Activated naive CD4-positive, alpha-beta T cell treated with Interleukin-2 at 50 U/mL for 16 hours (primary cell): ENCODE measurements around the gene TSPYL4.

Source experiments
- DNase-seq: peaks from one replicate; pipeline ENCODE4 v3.0.0-alpha.2; 2020

TSPYL4 gene

DNA sequence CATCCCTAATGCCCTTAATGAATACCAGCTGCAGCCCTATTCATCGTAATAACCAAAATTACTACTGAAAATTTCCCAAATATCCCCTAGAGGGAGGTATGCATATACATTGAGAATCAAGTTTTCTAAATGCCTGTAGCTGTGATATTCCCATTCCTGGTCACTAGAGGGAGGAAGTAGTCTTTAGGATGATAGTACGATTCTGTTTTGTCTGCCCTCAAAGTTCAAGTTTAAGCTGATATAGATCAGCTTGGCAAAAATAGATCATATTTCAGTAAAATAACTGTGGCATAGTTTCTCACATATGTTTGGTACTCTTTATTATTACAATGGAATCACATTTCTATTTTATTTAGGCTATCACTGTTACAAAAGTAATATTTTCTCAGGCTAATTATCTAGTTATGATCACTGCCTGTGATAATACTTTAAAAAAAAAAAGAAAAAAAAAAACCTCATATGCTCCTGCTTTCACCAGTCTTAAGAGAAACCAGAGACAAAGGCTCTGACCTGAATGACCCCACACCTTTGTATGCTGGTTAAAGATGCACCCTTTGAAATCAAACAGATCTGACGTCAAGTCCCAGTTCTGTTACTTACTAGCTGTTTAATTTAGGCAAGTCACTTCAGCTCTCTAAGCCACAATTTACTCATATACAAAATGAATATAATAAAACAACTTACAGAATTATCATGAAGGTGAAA lies 14.9 kb upstream of the TSPYL4 start:
- no peak for DNase-seq

GRCh38 chr6:116267836-116268588 lies 14.1 kb upstream of the TSPYL4 start:
- DNase-seq, result no peak

DNA sequence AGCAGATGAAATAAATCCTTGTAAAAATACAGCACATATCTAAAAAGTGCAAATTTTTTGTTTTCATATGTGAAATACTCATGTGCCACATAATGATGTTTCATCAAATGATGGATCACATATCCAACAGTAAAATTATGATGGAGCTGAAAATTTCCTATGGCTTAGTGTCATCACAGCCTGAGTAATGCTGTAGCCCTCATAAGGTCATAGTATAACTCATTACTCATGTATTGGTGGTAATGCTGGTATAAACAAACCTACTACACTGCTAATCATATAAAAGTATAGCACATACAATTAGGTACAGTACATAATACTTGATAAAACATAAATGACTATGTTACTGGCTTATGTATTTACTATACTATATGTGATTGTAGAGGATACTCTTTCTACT lies 12.9 kb upstream of the TSPYL4 start:
- no peak for DNase-seq

- no peak for DNase-seq
Measured at GRCh38 chr6:116265041-116265829, 11.4 kb upstream of the TSPYL4 start.

GRCh38 chr6:116263353-116263752 lies 9.5 kb upstream of the TSPYL4 start:
- DNase-seq, result no peak

DNA sequence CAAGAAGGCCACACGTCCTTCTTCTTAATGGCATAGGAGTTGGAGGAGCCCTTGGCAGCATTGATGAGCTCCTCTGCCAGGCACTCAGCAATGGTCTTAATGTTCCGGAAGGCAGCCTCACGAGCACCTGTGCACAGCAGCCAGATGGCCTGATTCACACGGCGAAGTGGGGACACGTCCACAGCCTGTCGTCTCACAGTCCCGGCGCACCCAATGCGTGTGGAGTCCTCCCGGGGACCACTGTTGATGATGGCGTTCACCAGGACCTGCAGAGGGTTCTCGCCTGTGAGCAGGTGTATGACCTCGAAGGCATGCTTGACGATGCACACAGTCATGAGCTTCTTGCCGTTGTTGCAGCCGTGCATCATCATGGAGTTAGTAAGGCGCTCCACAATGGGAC lies 4.6 kb upstream of the TSPYL4 start:
- DNase-seq, result no peak

- no peak for DNase-seq
Measured at GRCh38 chr6:116256694-116257093, 2.8 kb upstream of the TSPYL4 start.

GRCh38 chr6:116255246-116255800 lies 1.4 kb upstream of the TSPYL4 start:
- no peak for DNase-seq

GRCh38 chr6:116254297-116255056 lies 602 bp upstream of the TSPYL4 start:
- DNase-seq, result no peak

DNA sequence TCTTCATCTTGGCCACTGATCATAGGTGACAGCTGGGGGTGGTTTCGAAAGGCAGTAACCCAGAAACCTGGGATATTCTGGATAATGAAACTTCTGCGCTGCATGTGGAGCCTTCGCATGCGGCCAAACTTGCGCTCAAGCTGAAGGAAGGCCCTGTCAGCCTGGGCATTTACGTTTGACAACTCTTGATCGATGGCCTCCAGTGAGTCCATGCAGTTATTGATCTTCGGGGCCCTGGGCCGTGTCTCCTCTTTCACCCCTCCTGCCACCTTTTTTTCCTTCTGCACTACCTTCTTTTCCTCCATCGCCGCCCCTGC lies 729 bp downstream of the TSPYL4 start:
- no peak for DNase-seq

DNA sequence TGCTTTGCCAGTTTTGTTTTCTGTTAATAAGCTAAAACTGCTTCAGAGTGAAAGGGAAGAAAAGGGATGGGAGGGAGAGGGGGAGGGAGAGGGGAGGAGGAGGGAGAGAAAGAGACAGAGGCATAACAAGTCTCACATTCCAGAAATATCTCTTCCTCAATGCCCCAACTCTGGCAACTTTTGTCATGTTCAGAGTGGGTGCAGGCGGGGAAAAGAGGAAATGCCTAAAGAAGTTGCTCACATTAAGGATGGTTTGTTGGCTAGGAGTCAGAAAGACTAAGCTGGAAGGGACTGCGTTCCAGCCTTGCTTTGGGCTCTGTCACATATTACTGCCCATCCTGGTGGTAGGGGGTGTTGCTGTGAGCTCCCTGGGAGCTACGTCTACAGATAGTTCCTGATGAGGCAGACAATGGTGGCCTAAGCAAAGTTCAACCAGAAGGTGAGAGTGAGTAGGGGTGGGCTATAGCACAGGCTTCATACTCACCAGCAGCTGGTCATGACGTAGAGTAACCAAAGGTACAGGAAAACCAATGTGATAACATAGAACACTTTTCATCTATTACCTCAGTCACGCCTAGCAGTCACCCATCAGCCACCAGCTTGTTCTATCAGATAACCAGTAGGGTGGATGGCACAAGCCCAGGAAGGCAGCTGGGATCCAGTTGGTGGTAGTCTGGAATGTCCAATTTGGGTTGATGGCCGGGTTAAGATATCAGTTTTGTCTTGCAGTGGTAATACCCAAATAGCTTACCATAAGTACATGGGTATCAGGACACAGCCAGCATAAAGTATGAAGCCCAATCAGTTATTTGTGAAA lies 2.1 kb downstream of the TSPYL4 start:
- DNase-seq, result no peak

- no peak for DNase-seq
Measured at GRCh38 chr6:116248577-116248976, 5.3 kb downstream of the TSPYL4 start.

GRCh38 chr6:116247285-116247684 lies 6.6 kb downstream of the TSPYL4 start:
- no peak for DNase-seq

DNA sequence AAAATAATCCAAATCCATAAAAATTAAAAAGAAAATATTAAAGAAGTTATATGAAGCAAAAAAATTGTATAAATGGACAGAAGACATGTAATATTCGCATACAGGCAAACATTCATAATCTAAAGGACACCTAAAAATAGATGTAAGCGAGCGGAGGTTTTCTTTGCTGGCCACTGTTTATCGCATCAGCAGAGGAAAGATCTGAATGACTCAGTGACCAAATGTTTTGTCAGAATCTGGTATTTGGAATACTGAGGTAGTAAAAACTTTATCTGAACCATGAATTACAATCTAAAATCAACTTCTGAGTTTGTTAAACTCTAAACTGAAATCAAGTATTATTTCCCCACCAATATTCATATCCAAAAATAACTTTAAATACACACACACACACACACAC lies 7.8 kb downstream of the TSPYL4 start:
- no peak for DNase-seq

- DNase-seq, result no peak
Measured at GRCh38 chr6:116244284-116244683, 9.6 kb downstream of the TSPYL4 start.

- no peak for DNase-seq
Measured at GRCh38 chr6:116239856-116240255, 14.0 kb downstream of the TSPYL4 start.

- DNase-seq, result no peak
Measured at GRCh38 chr6:116239256-116239655, 14.6 kb downstream of the TSPYL4 start.

DNA sequence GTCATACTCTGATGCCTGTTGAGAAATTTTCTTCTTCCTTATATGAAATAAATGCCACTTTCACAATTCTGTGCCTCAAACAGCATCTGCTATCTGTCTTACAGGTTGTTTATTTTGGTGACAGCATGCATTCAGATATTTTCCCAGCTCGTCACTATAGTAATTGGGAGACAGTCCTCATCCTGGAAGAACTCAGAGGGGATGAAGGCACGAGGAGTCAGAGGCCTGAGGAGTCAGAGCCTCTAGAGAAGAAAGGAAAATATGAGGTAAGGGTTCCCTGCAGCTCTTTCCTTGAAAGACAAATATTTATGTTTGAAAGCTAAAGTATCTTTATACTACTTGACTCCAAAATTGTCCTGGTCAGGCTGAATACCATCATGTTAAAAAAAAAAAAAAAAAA lies 15.8 kb downstream of the TSPYL4 start:
- no peak for DNase-seq

DNA sequence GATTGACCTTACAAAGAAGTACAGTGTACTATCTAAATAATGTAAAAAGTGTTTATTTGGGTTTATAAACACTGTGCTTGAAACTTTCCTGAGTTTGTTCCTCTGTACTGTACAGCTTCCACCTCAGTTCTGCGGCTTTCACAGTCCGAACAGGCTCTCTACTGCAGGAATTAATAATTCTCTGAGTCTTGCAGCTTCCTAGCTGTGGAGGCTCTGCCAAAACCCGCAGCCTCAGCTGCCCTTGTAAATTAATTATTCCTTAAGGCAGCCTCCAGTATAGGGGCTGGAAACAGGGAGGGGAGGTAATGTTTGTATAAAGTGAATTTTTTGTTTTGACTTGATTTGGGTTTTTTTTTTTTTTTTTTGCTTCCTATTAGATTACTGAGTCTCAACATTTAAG lies 19.2 kb downstream of the TSPYL4 start:
- DNase-seq, result no peak

DNA sequence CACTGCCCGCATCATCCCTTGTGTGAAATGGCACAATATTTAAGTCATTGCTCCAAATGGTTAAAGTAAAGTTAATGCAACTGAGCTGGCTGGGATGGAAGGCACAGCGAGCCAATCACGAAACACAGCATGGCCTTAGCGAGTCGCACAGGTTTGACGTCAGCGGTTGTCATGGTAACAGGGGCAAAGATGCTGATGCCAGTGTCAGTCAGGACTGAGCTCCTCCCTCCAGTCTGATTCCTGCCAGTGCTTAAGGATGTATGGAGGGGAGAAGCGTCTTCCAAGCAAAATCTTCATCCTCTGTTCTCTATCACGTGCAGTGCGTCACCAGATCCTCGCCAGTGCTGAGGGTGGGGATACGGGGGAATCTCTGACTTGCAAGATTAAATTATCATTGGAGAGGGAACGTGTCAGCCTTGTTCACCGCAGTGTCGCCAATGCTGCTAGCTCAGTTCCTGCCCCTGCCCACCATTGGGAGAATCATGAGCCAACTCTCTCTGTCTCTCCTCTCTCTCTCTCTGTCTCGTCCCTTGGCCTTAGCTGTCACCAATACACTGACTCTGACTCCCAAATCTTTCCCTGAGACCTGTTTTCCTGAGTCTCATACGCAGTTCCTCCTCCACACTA lies 24.5 kb downstream of the TSPYL4 start:
- peak; percentile 10 for DNase-seq

DNA sequence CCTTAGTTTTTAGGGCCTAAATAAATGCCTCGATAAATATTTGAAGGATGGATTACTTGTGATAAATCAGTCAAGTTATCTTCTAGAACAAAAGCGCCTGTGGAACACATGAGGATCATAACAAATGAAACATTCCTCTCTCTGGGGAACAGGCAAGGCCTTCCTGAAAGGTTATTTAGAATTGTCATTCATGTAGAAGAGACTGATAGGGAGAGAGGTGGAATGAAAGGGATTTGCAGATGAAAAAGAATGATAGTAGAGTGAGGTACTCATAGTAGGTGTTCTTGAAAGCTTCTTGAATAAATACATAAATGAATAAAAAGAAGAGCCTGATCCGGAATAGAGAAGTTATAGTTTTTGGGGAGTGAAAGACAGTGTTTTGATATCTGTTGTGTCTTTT lies 30.5 kb downstream of the TSPYL4 start:
- DNase-seq, result no peak

DNA sequence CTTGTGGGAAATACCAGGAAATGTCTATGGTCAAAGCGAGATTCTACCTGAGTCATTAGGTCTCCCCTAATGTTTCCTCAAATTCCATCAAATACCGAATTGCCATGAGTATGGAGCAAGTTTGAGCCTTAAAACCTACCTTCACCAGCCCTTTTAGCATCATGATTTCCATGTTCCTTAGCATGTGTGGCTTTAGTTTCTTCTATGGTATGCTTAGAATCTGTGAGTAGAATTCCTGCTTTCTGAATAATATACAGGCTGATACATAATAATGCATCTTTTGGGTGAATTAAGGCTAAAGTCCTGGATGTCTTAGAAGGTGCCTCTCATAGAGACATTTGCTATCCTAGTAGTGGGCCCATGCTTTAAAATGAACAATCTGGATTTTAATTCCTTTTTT lies 32.0 kb downstream of the TSPYL4 start:
- no peak for DNase-seq
